HG02678 (cell line): ENCODE measurements around the gene TRIM34.
"Not testable (repeated sequence)": the region's sequence is repeated elsewhere in the genome, so short reads cannot be mapped to it uniquely, and the experiment has no call there.

Experiments
- ATAC-seq: cut with Tn5 transposase; IDR thresholded peaks from one replicate; pipeline ENCODE4 v1.9.1; 2021; ENCODE audit warnings: mild to moderate bottlenecking, moderate library complexity; ENCODE audit not compliant: unreplicated experiment

The TRIM34 gene

DNA sequence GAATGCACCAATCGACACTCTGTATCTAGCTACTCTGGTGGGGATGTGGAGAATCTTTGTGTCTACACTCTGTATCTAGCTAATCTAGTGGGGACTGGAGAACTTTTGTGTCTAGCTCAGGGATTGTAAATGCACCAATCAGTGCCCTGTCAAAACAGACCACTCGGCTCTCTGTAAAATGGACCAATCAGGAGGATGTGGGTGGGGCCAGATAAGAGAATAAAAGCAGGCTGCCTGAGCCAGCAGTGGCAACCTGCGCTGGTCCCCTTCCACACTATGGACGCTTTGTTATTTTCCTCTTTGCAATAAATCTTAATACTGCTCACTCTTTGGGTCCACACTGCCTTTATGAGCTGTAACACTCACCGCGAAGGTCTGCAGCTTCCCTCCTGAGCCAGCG lies 58.8 kb downstream of the TRIM34 start:
- not testable (repeated sequence) for ATAC-seq

DNA sequence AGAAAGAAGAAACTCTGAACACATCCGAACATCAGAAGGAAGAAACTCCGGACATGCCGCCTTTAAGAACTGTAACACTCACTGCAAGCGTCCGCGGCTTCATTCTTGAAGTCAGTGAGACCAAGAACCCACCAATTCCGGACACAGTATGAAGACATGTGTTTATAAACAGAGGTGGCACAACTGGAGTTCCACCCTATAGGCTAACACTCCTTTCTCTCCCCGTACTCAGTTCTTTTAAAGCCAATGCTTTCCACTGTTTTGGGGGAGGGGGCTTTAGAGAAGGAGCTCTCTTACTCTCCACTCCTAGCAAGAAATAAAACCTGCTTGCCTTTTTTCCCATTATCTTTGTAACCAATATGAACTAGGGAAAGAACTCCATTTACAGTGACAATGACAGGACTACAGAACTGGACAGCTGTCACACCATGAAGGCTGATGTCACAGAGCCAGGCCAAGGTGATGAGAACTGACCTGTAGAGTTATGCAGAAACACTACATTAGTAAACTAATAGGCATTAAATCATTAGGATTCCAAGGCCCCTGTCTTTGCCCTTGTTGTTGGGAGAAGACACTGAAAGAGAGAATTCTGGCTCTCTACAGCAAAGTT lies 59.3 kb downstream of the TRIM34 start:
- ATAC-seq = peak; percentile 8

DNA sequence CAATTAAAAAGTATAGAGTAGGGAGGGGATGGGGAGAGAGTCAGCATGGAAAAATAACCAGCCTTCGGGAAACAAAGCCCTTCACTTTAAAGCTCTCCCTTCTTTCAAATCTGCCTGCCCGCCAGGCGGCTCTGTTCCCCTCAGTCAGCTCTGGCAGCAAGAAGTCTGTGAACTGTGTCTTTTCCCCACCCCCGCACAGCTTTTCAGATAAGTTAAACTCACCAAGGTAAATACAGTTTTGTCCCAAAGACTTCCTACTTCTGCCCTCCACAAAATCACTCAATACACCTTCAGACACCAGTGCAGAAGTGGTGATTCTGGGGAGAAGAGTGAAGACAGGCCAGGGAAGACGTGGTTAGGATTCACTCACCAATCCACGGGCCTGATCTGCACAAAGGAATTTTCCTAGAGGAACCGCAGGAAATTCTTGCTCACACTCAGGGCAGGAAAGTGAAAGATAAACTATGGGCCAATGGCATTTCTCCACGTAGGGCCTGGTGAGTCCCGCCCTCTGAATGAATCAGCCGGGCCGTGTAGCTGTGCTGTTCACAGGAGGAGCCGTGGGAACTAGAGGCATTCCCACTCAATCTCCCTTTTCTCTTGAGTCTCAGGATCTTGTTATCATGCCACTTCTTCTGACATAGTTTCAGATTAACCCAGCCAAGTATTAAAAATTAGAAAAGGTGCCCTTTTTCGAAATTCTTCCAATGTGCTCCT lies 60.0 kb downstream of the TRIM34 start, which contains the start of gene TRIM5:
Gene TRIM5 (minus strand): TSS at position 429 of the 717 bp plus-strand sequence. CDS start 4,897 bp downstream, outside the sequence.
- ATAC-seq = peak; percentile 78

DNA sequence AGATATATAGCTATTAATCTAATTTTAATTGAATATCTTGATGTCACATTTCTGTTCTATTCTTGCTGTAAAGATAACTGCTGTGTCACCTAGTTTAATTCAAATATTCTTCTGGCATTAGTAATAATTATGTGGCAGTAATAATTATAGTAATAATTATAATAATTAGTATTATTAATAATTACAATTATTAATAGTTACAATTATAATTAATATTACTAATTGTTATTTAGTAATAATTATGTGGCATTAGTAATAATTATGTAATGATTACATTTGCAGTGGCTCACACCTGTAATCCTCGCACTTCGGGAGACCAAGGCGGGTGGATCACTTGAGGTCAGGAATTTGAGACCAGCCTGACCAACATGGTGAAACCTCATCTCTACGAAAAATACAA lies 61.6 kb downstream of the TRIM34 start:
- ATAC-seq = no peak

DNA sequence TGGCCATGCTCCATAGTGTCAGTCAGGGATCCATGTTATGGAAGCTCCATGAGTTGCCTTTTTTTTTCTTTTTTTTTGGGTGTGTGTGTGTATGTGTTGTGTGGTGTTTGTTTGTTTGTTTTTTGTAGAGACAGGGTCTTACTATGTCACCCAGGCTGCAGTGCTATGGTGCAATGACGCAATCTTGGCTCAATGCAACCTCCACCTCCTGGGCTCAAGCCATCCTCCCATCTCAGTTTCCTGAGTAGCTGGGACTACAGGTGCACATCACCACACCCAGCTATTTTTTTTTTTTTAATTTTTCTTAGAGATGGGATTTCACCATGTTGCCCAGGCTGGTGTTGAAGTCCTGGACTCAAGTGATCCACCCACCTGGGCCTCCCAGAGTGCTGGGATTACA lies 63.7 kb downstream of the TRIM34 start:
- no peak for ATAC-seq

DNA sequence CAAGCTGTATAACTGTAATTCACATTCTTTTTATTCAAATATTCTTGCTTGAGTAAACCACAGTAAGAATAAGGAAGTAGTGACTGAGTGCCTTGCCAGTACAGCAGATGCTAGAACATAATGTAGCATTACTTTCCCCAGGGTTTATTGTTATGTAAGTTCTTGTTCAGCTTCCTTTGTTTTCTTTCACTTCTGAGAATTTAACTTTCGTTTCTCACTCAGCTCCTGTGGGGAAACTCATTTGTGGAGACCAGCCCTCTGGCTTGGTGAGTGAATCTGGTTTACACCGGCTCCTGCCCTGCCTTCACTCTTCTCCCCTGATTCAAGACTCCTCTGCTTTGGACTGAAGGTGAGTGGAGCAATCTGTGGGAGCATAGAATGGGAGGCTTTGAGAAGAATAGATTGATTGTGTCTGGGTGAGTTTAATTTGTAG lies 64.8 kb downstream of the TRIM34 start, which contains the start of gene TRIM22:
Gene TRIM22 (plus strand): TSS at position 240 of the 433 bp plus-strand sequence. CDS start 6,443 bp downstream, outside the sequence.
- ATAC-seq = peak; percentile 69

DNA sequence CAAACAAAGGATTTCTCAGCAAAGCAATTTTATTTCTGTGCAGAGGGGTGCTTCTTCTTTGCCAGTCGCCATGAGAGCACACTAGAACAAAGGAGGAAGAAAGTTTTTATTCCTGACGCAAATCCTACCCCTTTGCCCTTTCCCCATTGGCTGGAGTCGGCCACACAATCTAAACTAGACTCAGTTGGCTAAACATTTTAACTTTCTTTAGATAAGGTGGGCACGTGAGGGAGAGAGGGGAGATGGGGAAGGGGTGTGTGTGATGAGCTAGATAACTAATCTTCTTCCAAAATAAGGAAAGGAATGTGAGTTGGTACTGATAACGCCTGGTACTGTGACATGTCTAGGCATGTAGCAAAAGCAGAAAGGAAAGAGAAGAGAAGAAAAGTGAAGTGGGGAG lies 65.4 kb downstream of the TRIM34 start:
- no peak for ATAC-seq

DNA sequence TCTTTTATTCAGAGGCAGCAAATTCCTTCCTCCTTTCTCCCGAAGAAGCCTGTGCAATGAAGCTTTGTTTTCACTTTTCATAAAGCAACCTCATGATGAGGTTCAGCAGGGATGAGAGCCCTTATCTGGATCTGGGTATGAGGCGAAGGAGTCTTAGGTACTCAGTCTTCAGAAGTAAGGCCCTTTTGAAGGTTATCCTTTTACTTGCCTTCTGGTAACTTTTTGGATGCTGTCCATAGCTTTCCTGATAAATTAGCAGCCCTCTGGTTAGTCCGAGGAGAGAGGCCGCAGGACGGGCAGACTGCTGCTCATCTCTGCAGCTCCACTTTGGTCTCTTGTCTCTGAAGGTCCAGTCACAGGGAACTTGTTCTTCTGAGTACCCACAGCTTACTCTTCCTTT lies 65.9 kb downstream of the TRIM34 start:
- no peak for ATAC-seq

DNA sequence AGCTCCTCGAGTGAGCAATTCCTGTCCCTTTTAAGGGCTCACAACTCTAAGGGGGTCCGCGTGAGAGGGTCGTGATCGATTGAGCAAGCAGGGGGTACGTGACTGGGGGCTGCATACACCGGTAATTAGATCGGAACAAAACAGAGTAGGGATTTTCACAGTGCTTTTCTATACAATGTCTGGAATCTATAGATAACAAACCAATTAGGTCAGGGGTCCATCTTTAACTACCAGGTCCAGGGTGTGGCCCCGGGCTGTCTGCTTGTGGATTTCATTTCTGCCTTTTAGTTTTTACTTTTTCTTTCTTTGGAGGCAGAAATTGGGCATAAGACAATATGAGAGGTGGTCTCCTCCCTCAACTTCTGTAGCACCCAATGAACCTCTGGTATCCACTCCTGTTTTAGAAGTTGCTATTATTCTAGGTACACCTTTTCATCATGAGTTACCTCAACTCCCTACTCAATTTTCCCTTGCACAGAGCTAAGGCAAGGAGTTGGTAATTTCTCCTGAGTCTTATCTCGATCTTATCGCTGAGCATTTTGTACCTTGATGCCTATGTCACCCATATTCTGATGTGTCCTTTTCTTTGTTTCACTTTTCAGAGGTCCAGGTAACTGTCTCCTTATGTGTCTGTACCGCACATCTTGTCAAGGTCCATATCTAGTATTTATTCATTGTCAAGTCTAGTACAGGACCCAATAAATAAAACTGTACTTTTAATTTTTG lies 66.6 kb downstream of the TRIM34 start:
- not testable (repeated sequence) for ATAC-seq

DNA sequence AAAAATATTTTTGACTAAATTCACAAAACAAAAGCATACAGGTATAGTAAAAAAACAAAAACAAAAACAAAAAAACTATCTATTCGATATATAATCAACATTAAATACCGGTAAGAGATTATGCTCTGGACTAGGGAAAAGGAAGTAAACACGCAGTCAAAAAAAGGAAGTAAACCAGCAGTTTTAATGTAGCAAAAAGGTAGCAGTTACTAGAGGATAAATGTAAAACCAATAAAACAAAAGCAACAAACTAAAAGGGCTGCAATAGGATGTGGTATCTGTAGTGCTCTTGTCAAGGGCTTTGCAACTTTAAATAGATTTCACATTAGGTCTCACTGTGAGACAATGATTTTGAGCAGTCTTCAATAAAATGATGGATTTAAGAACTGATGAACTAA lies 67.2 kb downstream of the TRIM34 start:
- no peak for ATAC-seq
